NT2/D1 (cell line): Measurements from ENCODE around the gene ARHGAP35.

Source experiments
- SUZ12 ChIP-seq: IDR thresholded peaks from 2 replicates; pipeline ENCODE4 v1.6.1; 2011; ENCODE audit not compliant: insufficient read length, insufficient read depth; ENCODE audit errors: extremely low read depth
- YY1 ChIP-seq: IDR thresholded peaks from 2 replicates; pipeline ENCODE4 v1.6.1; 2011; ENCODE audit not compliant: insufficient read length, insufficient read depth
- ZNF274 ChIP-seq: IDR thresholded peaks from 2 replicates; pipeline ENCODE4 v1.6.1; 2011; ENCODE audit warnings: mild to moderate bottlenecking, low read depth, low read length

GRCh38 chr19:46878613-46879375, 18.0 kb downstream of the ARHGAP35 start:
- TF ChIP-seq ZNF274 (no peak), YY1 (no peak), SUZ12 (no peak)
